GM19351 (cell line): ENCODE measurements around the gene IKZF1.
"Not testable (repeated sequence)": the region's sequence is repeated elsewhere in the genome, so short reads cannot be mapped to it uniquely, and the experiment has no call there.

ENCODE experiments used
- ATAC-seq: cut with Tn5 transposase; IDR thresholded peaks from one replicate; pipeline ENCODE4 v1.9.1; 2021; ENCODE audit warnings: mild to moderate bottlenecking, moderate library complexity; ENCODE audit not compliant: unreplicated experiment

The IKZF1 gene

GRCh38 chr7:50332241-50333165 lies 28.0 kb downstream of the IKZF1 start:
- no peak for ATAC-seq

GRCh38 chr7:50333221-50333651 lies 28.7 kb downstream of the IKZF1 start:
- no peak for ATAC-seq

DNA sequence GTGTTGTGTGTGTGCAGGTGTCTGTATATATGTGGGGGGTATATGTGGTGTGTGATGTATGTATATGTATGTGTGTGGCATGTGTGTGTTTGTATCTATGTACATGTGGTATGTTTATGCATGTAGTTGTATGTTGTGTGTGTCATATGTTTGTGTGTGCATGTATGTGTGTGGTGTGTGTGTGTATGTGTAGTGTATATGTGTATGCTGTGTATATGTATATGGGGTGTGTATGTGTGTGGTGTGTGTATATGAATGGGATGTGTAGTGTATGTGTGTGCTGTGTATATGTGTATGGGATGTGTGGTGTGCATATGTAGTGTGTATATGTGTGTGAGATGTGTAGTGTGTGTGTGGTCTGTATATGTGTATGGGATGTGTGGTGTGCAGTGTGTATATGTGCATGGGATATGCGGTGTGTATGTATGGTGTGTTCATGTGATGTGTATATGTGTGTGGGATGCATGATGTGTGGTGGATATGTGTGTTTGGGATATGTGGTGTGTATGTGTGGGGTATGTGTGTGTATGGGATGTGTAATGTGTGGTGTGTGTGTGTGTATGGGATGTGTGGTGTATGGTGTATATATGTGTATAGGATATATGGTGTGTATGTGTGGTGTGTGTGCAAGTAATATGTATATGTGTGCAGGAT lies 30.0 kb downstream of the IKZF1 start:
- no peak for ATAC-seq

GRCh38 chr7:50335230-50335794 lies 30.8 kb downstream of the IKZF1 start:
- no peak for ATAC-seq

- peak; percentile 19 for ATAC-seq
Observed at GRCh38 chr7:50335795-50336754, 31.6 kb downstream of the IKZF1 start.

DNA sequence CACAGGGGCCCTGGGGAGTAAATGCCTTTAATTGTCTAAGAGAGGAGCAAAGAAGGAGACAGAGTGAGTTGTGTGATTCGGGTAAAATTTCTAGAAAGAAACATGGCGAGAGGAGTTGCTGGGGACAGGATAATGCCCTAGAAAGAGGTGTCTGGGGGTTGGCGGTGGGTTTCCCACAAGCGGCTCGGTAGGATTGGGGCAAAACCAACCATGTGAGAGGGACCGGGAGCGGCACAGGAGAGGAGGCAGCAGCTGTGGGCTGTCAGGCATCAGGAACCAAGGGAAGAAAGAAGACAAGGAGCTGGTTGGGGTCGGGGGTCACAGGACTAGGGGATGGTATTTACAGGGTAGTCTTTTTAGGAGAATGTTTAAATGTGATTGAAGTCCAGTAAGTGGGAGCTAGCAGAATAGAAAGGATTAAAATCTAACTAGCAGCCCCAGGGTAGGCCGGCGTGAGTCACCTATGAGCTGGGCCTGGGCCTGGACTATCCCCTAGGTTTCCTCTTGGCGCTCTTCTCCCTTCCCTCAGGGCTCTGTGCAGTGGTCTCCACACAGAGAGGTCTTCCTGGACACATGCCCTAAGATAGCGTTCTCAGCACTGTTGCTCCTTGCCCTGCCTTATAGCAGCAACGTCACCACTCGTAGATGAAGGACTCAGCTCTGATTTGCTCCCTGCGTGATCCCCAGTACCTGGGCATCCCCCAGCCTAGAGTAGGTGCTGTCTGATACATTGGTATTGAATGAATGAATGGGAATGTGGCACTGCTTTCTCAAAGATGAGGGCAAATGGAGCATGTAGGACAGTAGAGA lies 32.6 kb downstream of the IKZF1 start:
- ATAC-seq: no peak

- not testable (repeated sequence) for ATAC-seq
Observed at GRCh38 chr7:50339472-50339871, 35.0 kb downstream of the IKZF1 start.

- no peak for ATAC-seq
Observed at GRCh38 chr7:50339990-50340500, 35.5 kb downstream of the IKZF1 start.

GRCh38 chr7:50341724-50342123 lies 37.2 kb downstream of the IKZF1 start:
- ATAC-seq: no peak

- no peak for ATAC-seq
Observed at GRCh38 chr7:50342616-50343114, 38.1 kb downstream of the IKZF1 start.

GRCh38 chr7:50346545-50347497 lies 42.3 kb downstream of the IKZF1 start:
- ATAC-seq: no peak

- ATAC-seq: no peak
Observed at GRCh38 chr7:50347693-50348092, 43.2 kb downstream of the IKZF1 start.

GRCh38 chr7:50348469-50349162 lies 44.1 kb downstream of the IKZF1 start:
- ATAC-seq: no peak

DNA sequence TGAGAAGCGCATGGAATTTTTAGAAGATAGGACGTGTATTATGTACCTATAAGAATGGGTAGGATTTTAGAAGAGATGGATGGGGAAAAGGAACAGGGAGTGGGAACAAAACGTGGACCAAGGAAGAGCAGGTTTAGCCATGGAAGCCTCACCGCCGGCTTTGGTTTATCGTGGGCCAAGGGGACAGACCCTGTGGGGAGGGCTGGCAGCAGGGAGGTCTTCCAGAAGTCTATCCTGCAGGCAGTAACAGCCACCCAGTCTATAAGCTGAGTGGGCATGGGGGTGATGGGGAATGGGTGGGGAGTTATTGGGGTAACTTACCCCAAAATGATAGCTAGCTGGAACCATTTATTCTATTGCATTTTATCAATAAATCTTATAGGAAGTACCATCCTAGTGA lies 44.9 kb downstream of the IKZF1 start:
- no peak for ATAC-seq

DNA sequence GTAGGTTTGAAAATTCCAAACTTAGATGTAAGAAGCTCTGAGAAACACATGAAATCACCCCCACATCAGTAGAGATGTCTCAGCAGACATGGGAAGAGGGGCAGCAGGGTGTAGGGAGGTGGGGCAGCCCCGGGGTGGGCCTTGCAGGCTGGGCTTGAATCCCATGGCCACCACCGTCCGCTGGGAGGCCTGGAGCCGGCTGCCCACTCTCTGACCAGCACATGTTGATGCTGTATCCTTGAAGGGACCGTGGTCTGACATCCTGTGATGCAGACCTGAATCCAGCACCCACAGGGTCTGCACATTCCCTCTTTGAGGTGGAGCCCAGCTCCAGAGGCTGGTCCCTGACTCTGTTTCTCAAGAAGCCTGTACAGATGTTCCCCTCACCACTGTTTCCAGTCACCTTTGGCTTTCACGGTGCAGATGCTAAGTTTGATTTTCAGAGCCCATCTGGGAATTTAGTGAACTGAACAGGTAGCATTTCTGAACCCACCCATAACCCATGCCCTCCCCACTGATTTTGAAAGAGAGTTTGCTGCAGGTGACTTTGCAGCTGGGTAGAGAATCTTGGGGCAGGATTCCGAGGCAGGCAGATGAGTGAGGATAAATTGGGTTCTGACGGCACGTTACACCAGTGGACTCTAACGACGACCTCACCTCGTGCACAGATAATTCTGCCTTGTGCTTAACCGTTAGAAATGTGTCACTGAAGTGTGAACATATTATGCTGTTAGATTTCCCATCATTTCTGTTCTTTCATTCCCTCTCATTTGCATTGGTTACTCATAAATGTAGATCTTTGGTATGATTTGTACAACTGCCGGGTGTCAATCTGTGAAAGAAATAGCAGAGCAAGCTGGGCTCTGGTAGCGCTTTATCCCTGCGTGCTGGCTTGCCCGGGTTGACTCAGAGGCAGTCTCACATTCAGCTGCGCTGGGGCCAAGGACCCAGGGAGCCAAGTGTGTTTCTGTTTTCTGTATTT lies 45.7 kb downstream of the IKZF1 start:
- peak; percentile 80 for ATAC-seq

DNA sequence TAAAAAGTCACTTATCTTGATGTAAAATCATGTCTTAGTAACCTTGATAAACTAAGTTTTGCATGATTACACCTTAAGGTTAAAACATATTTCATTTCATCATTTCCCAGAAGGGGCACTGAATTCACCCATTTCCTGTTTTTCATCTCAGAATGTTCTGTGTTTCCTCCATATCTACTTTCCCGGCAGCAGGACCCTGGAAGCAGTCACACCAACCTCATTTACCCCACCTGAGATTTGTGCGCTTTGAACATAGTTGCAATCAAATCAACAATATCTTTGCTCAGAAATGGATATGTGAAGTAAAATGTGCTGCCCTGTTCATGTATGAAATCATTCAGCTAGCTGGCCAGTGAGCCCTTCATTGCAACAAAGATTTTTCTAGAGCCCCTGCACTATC lies 46.8 kb downstream of the IKZF1 start:
- no peak for ATAC-seq

- peak; percentile 73 for ATAC-seq
Observed at GRCh38 chr7:50352282-50352681, 47.8 kb downstream of the IKZF1 start.
